BLaER1 (cell line): ENCODE measurements around the gene GINS2.
A peak's percentile ranks its signal among the peaks of the same experiment; 100 is the strongest.

Experiments used
- H3K27ac ChIP-seq: shearing (Covaris generic); formaldehyde crosslinking; 2 replicates; pipeline ENCODE4 v1.8.1; 2022
- H3K27me3 ChIP-seq: shearing (Covaris generic); formaldehyde crosslinking; 2 replicates; pipeline ENCODE4 v1.8.1; 2022
- H3K36me3 ChIP-seq: shearing (Covaris generic); formaldehyde crosslinking; 2 replicates; pipeline ENCODE4 v1.8.1; 2022
- H3K4me1 ChIP-seq: shearing (Covaris generic); formaldehyde crosslinking; 2 replicates; pipeline ENCODE4 v1.8.1; 2022
- H3K4me2 ChIP-seq: shearing (Covaris generic); formaldehyde crosslinking; 2 replicates; pipeline ENCODE4 v1.8.1; 2022
- H3K4me3 ChIP-seq: shearing (Covaris generic); formaldehyde crosslinking; 2 replicates; pipeline ENCODE4 v1.8.1; 2022
- H3K9ac ChIP-seq: shearing (Covaris generic); formaldehyde crosslinking; 2 replicates; pipeline ENCODE4 v1.8.1; 2022
- H3K9me3 ChIP-seq: shearing (Covaris generic); formaldehyde crosslinking; 2 replicates; pipeline ENCODE4 v1.8.1; 2022
- H4K20me1 ChIP-seq: shearing (Covaris generic); formaldehyde crosslinking; 2 replicates; pipeline ENCODE4 v1.8.1; 2022
- Cebpa-rat ChIP-seq: shearing (Covaris generic); IDR thresholded peaks from 2 replicates; pipeline ENCODE4 v1.8.1; 2022

GINS2 gene

DNA sequence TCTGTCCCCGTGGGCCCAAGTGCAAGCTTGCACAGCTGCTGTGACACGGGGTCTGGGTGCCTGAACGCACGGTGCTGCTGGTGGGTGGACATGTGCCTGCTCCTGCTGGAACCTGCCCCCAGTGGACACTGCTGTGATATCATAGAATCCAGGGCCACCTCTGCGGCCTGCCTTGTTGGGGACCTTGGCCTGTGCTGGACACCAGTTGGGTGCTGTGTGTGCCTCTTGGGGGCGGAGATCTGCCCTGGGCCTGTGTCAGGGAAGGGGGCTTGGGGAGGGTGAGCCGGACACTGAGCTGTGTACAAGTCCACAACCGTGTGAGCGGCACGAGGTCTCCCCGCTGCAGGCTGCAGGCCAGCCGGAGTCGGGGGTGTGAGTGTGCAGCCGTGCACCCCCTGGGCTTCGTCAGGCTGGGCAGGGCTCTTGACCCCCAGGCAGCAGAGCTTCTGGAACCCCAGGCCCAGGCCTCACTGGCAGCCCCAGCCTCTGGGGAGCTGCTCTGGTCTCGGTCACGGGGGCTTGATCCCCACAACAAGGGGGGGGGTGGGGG is 42.3 kb downstream of the GINS2 start:
- H4K20me1 ChIP-seq, result peaks cover 99% of the 10 kb centered on the region
- peak overlapping the region; percentile 94 for H3K4me2 ChIP-seq

GRCh38 chr16:85645021-85645589 is 43.6 kb downstream of the GINS2 start:
- Histone ChIP-seq H4K20me1 (peaks cover 100% of the 10 kb centered on the region), H3K9me3 (no peaks in the 10 kb centered on the region), H3K4me3 (no peak overlapping the region), H3K4me1 (peaks cover 99% of the 10 kb centered on the region), H3K27me3 (no peaks in the 10 kb centered on the region), H3K4me2 (peak overlapping the region; percentile 94), H3K9ac (no peak overlapping the region), H3K36me3 (peaks cover 77% of the 10 kb centered on the region), H3K27ac (no peak overlapping the region)
- no peak for TF ChIP-seq Cebpa-rat

More for the DNA sequence above, 42.3 kb downstream of the GINS2 start:
- Histone ChIP-seq H3K36me3 (peaks cover 64% of the 10 kb centered on the region), H3K9me3 (no peaks in the 10 kb centered on the region), H3K4me1 (peaks cover 97% of the 10 kb centered on the region), H3K27me3 (no peaks in the 10 kb centered on the region), H3K4me3 (no peak overlapping the region), H3K9ac (no peak overlapping the region), H3K27ac (no peak overlapping the region)
- TF ChIP-seq Cebpa-rat, result no peak

DNA sequence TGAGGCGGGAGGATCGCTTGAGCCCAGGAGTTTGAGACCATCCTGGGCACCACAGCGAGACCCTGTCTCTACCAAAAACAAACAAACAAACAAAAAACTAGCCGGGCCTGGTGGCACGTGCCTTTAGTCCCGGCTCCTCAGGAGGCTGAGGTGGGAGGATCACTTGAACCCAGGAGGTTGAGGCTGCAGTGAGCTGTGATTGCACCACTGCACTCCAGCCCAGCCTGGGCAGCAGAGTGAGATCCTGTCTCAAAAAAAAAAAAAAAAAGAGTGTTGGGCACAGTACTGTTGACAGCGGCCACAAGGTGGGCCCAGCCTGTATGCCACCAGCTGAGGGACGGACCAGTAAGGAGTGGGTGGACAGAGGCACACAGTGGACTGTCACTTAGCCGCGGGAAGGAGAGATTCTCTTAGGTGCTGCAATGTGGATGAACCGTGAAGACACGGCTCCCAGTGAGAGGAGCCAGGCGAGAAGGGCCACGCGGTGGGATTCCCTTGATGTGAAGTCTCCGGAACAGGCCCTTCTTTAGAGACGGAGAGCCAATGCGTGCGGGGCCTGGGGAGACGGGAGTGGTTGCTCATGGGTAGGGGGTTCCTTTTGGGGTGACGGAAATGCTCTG is 44.6 kb downstream of the GINS2 start:
- no peak for TF ChIP-seq Cebpa-rat
- H3K4me2 ChIP-seq, result peak overlapping the region; percentile 94
- H3K36me3 ChIP-seq, result peaks cover 86% of the 10 kb centered on the region
- no peaks in the 10 kb centered on the region for H3K9me3 ChIP-seq
- H3K27ac ChIP-seq, result no peak overlapping the region
- H3K4me3 ChIP-seq, result no peak overlapping the region
- H4K20me1 ChIP-seq, result peaks cover 100% of the 10 kb centered on the region
- H3K9ac ChIP-seq, result no peak overlapping the region
- H3K4me1 ChIP-seq, result peaks cover 99% of the 10 kb centered on the region
- H3K27me3 ChIP-seq, result no peaks in the 10 kb centered on the region

- no peak for TF ChIP-seq Cebpa-rat
- peaks cover 100% of the 10 kb centered on the region for H4K20me1 ChIP-seq
Observed at GRCh38 chr16:85643631-85644030, 45.1 kb downstream of the GINS2 start.

GRCh38 chr16:85642762-85643358 is 45.9 kb downstream of the GINS2 start:
- no peak for TF ChIP-seq Cebpa-rat
- H3K36me3 ChIP-seq, result peaks cover 83% of the 10 kb centered on the region
- H3K4me2 ChIP-seq, result peak overlapping the region; percentile 94
- no peaks in the 10 kb centered on the region for H3K27me3 ChIP-seq
- no peak overlapping the region for H3K9ac ChIP-seq
- H3K9me3 ChIP-seq, result no peaks in the 10 kb centered on the region
- H3K4me1 ChIP-seq, result peaks cover 98% of the 10 kb centered on the region
- no peak overlapping the region for H3K4me3 ChIP-seq
- no peak overlapping the region for H3K27ac ChIP-seq
- H4K20me1 ChIP-seq, result peaks cover 100% of the 10 kb centered on the region

More at GRCh38 chr16:85643631-85644030, 45.1 kb downstream of the GINS2 start:
- H3K27me3 ChIP-seq, result no peaks in the 10 kb centered on the region
- peak overlapping the region; percentile 94 for H3K4me2 ChIP-seq
- H3K36me3 ChIP-seq, result peaks cover 87% of the 10 kb centered on the region
- no peak overlapping the region for H3K4me3 ChIP-seq
- no peaks in the 10 kb centered on the region for H3K9me3 ChIP-seq
- no peak overlapping the region for H3K27ac ChIP-seq
- peaks cover 99% of the 10 kb centered on the region for H3K4me1 ChIP-seq
- H3K9ac ChIP-seq, result no peak overlapping the region

GRCh38 chr16:85641776-85642176 is 47.0 kb downstream of the GINS2 start:
- peaks cover 89% of the 10 kb centered on the region for H3K36me3 ChIP-seq
- TF ChIP-seq Cebpa-rat, result no peak
- no peak overlapping the region for H3K9ac ChIP-seq
- H3K9me3 ChIP-seq, result no peaks in the 10 kb centered on the region
- no peak overlapping the region for H3K4me3 ChIP-seq
- H3K27ac ChIP-seq, result no peak overlapping the region
- peak overlapping the region; percentile 94; the same call in 1 of the 2 replicates for H3K4me2 ChIP-seq
- no peaks in the 10 kb centered on the region for H3K27me3 ChIP-seq
- peaks cover 100% of the 10 kb centered on the region for H4K20me1 ChIP-seq
- peaks cover 98% of the 10 kb centered on the region for H3K4me1 ChIP-seq

- Histone ChIP-seq H4K20me1 (peaks cover 100% of the 10 kb centered on the region), H3K9me3 (no peaks in the 10 kb centered on the region), H3K4me1 (peaks cover 98% of the 10 kb centered on the region), H3K27me3 (no peaks in the 10 kb centered on the region), H3K9ac (no peak overlapping the region), H3K4me2 (peak overlapping the region; percentile 94; the same call in 1 of the 2 replicates), H3K27ac (no peak overlapping the region), H3K4me3 (no peak overlapping the region), H3K36me3 (peaks cover 92% of the 10 kb centered on the region)
- TF ChIP-seq Cebpa-rat, result no peak
Observed at GRCh38 chr16:85641305-85641704, 47.4 kb downstream of the GINS2 start.

- H3K9ac ChIP-seq, result no peak overlapping the region
- no peak overlapping the region; the same call in 1 of the 2 replicates for H3K4me2 ChIP-seq
- H3K4me1 ChIP-seq, result peaks cover 98% of the 10 kb centered on the region
- no peak overlapping the region for H3K27ac ChIP-seq
- H3K9me3 ChIP-seq, result no peaks in the 10 kb centered on the region
- no peak for TF ChIP-seq Cebpa-rat
- H3K4me3 ChIP-seq, result no peak overlapping the region
- peaks cover 100% of the 10 kb centered on the region for H4K20me1 ChIP-seq
- H3K27me3 ChIP-seq, result no peaks in the 10 kb centered on the region
- peaks cover 92% of the 10 kb centered on the region for H3K36me3 ChIP-seq
Observed at GRCh38 chr16:85640585-85640984, 48.2 kb downstream of the GINS2 start.

GRCh38 chr16:85640254-85640558 is 48.5 kb downstream of the GINS2 start:
- Histone ChIP-seq H3K4me1 (peaks cover 98% of the 10 kb centered on the region), H3K4me3 (no peak overlapping the region), H3K9me3 (no peaks in the 10 kb centered on the region), H3K27ac (no peak overlapping the region), H3K9ac (no peak overlapping the region), H4K20me1 (peaks cover 100% of the 10 kb centered on the region), H3K27me3 (no peaks in the 10 kb centered on the region), H3K36me3 (peaks cover 92% of the 10 kb centered on the region), H3K4me2 (no peak overlapping the region)
- no peak for TF ChIP-seq Cebpa-rat

DNA sequence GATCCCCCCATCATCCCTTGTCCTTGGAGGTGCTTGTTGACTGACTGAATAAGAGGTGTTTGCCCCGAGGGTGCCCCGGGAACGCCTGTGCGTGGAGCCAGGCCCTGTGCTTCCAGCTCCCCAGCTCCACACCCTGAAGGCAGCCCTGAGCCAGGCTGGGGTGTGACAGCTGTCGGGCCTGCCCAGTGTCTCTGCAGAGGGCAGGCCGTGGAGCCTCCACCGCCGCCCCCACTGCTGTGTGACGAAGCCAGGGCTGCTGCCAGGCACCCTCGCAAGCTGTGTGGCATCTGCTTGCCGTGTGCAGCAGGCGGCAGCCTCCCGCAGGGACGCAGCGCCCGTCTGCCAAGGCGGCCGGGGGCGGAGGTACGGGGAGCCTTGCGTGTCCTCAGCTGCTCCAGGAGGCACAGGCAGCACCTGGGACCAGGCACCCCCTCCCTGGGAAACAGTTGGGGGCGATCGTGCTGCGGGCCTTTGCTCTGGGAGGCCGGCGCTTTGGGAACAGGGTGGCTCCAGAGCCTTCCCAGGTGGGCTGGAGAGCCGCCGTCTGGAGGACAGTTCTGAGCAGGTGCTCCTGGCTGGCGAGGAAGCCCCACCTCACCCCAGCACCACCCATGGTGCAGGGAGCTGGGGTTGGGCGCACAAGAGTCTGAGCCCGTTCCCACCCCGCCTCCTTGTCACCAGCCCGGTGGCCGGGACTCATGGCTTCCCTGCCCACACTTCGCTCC is 49.1 kb downstream of the GINS2 start:
- Histone ChIP-seq H3K9me3 (no peaks in the 10 kb centered on the region), H3K9ac (no peak overlapping the region), H3K36me3 (peaks cover 92% of the 10 kb centered on the region), H3K4me2 (peak overlapping the region; percentile 17; the same call in 1 of the 2 replicates), H3K27me3 (no peaks in the 10 kb centered on the region), H3K27ac (no peak overlapping the region), H3K4me1 (peaks cover 98% of the 10 kb centered on the region), H4K20me1 (peaks cover 100% of the 10 kb centered on the region), H3K4me3 (no peak overlapping the region)
- TF ChIP-seq Cebpa-rat, result no peak
